GM18867 (cell line): ENCODE results near the gene PNPLA1.

ENCODE experiments used
- ATAC-seq: cut with Tn5 transposase; IDR thresholded peaks from one replicate; pipeline ENCODE4 v1.9.1; 2021; ENCODE audit warnings: mild to moderate bottlenecking, moderate library complexity; ENCODE audit not compliant: unreplicated experiment

The PNPLA1 gene

GRCh38 chr6:36312854-36313648, 43.2 kb downstream of the PNPLA1 start:
- ATAC-seq: no peak

GRCh38 chr6:36313649-36313936, 43.7 kb downstream of the PNPLA1 start:
- ATAC-seq: no peak

- no peak for ATAC-seq
Observed at GRCh38 chr6:36314221-36315014, 44.6 kb downstream of the PNPLA1 start.

- ATAC-seq: no peak
Observed at GRCh38 chr6:36315921-36316320, 46.1 kb downstream of the PNPLA1 start.

GRCh38 chr6:36317623-36318022, 47.8 kb downstream of the PNPLA1 start:
- ATAC-seq: no peak

GRCh38 chr6:36318690-36319435, 49.0 kb downstream of the PNPLA1 start:
- ATAC-seq: no peak

- ATAC-seq: no peak
Observed at GRCh38 chr6:36319436-36319762, 49.5 kb downstream of the PNPLA1 start.

GRCh38 chr6:36319821-36320220, 50.0 kb downstream of the PNPLA1 start:
- no peak for ATAC-seq

- no peak for ATAC-seq
Observed at GRCh38 chr6:36320475-36320874, 50.6 kb downstream of the PNPLA1 start.

GRCh38 chr6:36322591-36322990, 52.7 kb downstream of the PNPLA1 start:
- no peak for ATAC-seq

- no peak for ATAC-seq
Observed at GRCh38 chr6:36323062-36323461, 53.2 kb downstream of the PNPLA1 start.

GRCh38 chr6:36324191-36324590, 54.3 kb downstream of the PNPLA1 start:
- no peak for ATAC-seq

- no peak for ATAC-seq
Observed at GRCh38 chr6:36324715-36325114, 54.9 kb downstream of the PNPLA1 start.

- no peak for ATAC-seq
Observed at GRCh38 chr6:36326356-36326995, 56.6 kb downstream of the PNPLA1 start.

- ATAC-seq: no peak
Observed at GRCh38 chr6:36327226-36327918, 57.5 kb downstream of the PNPLA1 start.

- no peak for ATAC-seq
Observed at GRCh38 chr6:36327919-36328236, 58.0 kb downstream of the PNPLA1 start.

- ATAC-seq: no peak
Observed at GRCh38 chr6:36328600-36328999, 58.7 kb downstream of the PNPLA1 start.

GRCh38 chr6:36329798-36330291, 60.0 kb downstream of the PNPLA1 start:
- no peak for ATAC-seq

GRCh38 chr6:36330366-36330765, 60.5 kb downstream of the PNPLA1 start:
- ATAC-seq: no peak

GRCh38 chr6:36331381-36331780, 61.5 kb downstream of the PNPLA1 start:
- ATAC-seq: no peak
